NCI-H2227 (cell line): ENCODE results near the gene ANKHD1.
A peak's percentile ranks its signal among the peaks of the same experiment; 100 is the strongest.

Source experiments
- DNase-seq: peaks from one replicate; lab custom pipeline; 2025; ENCODE audit not compliant: unreplicated experiment; lab: John Stamatoyannopoulos, UW

ANKHD1 gene

GRCh38 chr5:140542972-140543371, 141.3 kb downstream of the ANKHD1 start:
- DNase-seq, result no peak

GRCh38 chr5:140544986-140545385, 143.4 kb downstream of the ANKHD1 start:
- DNase-seq, result no peak

- DNase-seq, result no peak
These were observed 144.0 kb downstream of the ANKHD1 start for GRCh38 chr5:140545606-140546005.

- DNase-seq, result no peak
These were observed 145.3 kb downstream of the ANKHD1 start for GRCh38 chr5:140546851-140547507.

- DNase-seq, result peak; percentile 90
These were observed 146.1 kb downstream of the ANKHD1 start, which contains the start of gene EIF4EBP3 for GRCh38 chr5:140547508-140548299. EIF4EBP3 (plus strand) TSS chr5:140547662; CDS start chr5:140547738, 76 bp downstream.

GRCh38 chr5:140548300-140548688, 146.7 kb downstream of the ANKHD1 start:
- no peak for DNase-seq

- no peak for DNase-seq
These were observed 147.2 kb downstream of the ANKHD1 start for GRCh38 chr5:140548791-140549190.

- DNase-seq, result no peak
These were observed 147.9 kb downstream of the ANKHD1 start for GRCh38 chr5:140549237-140550144.

GRCh38 chr5:140550147-140551079, 148.8 kb downstream of the ANKHD1 start:
- DNase-seq, result no peak

- no peak for DNase-seq
These were observed 150.2 kb downstream of the ANKHD1 start for GRCh38 chr5:140551872-140552271.

- DNase-seq, result no peak
These were observed 152.0 kb downstream of the ANKHD1 start for GRCh38 chr5:140553657-140554056.

GRCh38 chr5:140554454-140554853, 152.8 kb downstream of the ANKHD1 start:
- no peak for DNase-seq

- no peak for DNase-seq
These were observed 154.2 kb downstream of the ANKHD1 start for GRCh38 chr5:140555747-140556312.

GRCh38 chr5:140556438-140556837, 154.8 kb downstream of the ANKHD1 start:
- DNase-seq, result no peak

GRCh38 chr5:140557136-140557805, 155.6 kb downstream of the ANKHD1 start, which contains the start of gene SRA1:
SRA1 (minus strand) TSS chr5:140557473; CDS start chr5:140557452, 21 bp downstream.
- peak; percentile 92 for DNase-seq

- DNase-seq, result no peak
These were observed 156.3 kb downstream of the ANKHD1 start for GRCh38 chr5:140557965-140558364.

- DNase-seq, result no peak
These were observed 156.9 kb downstream of the ANKHD1 start for GRCh38 chr5:140558542-140558941.

GRCh38 chr5:140560227-140560626, 158.6 kb downstream of the ANKHD1 start:
- DNase-seq, result no peak
